Fibroblast of pulmonary artery (primary cell): ENCODE results near the gene LIN52.

Experiments
- DNase-seq: peaks from one replicate; pipeline ENCODE4 v3.0.0-alpha.2; 2010; ENCODE audit warnings: low read depth
- H3K4me3 ChIP-seq: replicated peaks from 2 replicates; pipeline ENCODE4 v1.5.1; 2011; ENCODE audit warnings: low read depth, mild to moderate bottlenecking, control low read depth, low read length, moderate library complexity
- CTCF ChIP-seq: IDR thresholded peaks from 2 replicates; pipeline ENCODE4 v1.5.1; 2011; ENCODE audit warnings: mild to moderate bottlenecking, control low read depth, low read length, inconsistent platforms; ENCODE audit errors: missing control alignments

The LIN52 gene

GRCh38 chr14:74080820-74081460, 3.8 kb upstream of the LIN52 start:
- no peak overlapping the region for H3K4me3 ChIP-seq
- DNase-seq = peak; percentile 25
- TF ChIP-seq CTCF = no peak

GRCh38 chr14:74081491-74081890, 3.3 kb upstream of the LIN52 start:
- no peak for TF ChIP-seq CTCF
- no peak overlapping the region for H3K4me3 ChIP-seq
- DNase-seq = no peak

DNA sequence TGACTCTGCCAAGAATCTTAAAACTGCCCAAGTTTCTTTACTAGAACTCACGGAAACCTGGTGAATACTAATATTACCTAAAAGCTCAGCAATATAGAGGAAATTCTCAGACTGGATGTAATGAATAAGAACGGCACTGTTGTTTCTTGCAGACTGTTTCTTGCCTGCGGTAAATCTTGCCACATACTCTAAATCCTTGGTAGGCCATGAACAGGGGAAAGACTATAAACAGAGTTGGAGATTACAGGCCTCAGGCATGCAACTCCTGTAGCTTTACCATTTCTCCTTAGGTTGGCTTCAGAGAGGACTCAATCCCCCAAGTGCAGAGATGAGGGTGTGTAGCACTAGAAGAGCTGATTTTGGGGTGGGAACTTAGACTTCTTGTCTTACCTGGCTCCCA, 1.6 kb upstream of the LIN52 start:
- no peak for DNase-seq
- no peak for TF ChIP-seq CTCF
- peak overlapping the region; percentile 15 for H3K4me3 ChIP-seq

DNA sequence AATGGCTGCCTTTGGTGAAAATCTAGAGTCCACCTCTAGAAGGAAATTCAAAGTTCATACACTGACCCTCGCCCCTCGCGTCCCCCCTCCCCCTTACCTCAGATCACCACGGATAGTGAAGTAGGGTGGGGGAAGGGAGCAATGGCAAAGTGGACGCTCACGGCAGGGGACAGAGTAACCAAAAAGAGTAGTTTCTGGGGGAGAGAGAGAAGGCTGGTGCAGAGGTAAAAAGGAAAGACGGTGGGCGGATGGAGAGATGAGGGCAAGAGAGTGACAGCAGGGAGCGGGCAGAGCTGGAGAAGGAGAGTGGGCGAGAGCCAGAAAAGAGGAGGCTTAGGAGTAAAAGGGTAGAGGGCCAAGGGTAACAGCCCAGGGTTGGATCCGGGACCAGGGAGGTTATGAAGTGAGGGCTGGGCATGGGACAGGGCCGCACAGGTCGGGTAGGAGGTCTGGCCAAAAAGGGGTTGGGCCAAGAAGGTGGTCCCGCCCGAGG, 926 bp upstream of the LIN52 start:
- no peak for TF ChIP-seq CTCF
- DNase-seq = no peak
- peak overlapping the region; percentile 85 for H3K4me3 ChIP-seq

DNA sequence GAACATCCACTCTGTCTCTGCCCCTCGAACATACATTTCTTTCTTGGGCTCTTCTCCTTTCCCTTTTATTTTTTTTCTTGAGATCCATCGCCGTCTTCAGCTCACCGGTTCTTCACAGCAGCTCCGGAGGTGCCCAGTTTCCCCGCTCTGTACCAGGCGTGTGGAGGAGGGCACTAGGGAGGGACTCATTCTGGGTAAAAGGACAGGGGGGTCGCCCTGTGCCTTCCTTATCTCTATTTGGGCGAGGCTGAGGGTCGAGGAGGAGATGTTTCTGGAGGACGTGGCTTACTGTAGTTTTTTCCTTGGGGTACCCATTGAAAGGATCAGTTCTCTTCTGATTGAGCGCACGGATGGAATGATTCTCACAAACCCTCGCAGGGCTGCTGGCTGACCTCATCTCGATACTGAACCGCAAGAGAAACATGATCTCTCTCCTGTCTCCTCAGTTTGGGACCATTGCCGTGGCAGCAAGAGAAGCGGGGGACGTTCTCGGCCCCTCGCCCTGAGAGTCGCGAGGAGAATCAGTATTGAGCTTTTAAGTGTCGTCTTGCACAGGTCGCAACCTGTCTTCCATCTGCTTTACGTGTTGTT, 386 bp downstream of the LIN52 start:
- peak; percentile 18 for DNase-seq
- no peak for TF ChIP-seq CTCF
- peak overlapping the region; percentile 81 for H3K4me3 ChIP-seq

GRCh38 chr14:74085828-74086227, 1.1 kb downstream of the LIN52 start:
- peak overlapping the region; percentile 81 for H3K4me3 ChIP-seq
- TF ChIP-seq CTCF = no peak
- no peak for DNase-seq
